IPS-NIHi7 (cell line): ENCODE data around the gene EHBP1L1.

ENCODE experiments used
- DNase-seq: peaks from one replicate; pipeline ENCODE4 v3.0.0; 2012; ENCODE audit warnings: mixed read lengths; ENCODE audit errors: extremely low spot score

Gene EHBP1L1

DNA sequence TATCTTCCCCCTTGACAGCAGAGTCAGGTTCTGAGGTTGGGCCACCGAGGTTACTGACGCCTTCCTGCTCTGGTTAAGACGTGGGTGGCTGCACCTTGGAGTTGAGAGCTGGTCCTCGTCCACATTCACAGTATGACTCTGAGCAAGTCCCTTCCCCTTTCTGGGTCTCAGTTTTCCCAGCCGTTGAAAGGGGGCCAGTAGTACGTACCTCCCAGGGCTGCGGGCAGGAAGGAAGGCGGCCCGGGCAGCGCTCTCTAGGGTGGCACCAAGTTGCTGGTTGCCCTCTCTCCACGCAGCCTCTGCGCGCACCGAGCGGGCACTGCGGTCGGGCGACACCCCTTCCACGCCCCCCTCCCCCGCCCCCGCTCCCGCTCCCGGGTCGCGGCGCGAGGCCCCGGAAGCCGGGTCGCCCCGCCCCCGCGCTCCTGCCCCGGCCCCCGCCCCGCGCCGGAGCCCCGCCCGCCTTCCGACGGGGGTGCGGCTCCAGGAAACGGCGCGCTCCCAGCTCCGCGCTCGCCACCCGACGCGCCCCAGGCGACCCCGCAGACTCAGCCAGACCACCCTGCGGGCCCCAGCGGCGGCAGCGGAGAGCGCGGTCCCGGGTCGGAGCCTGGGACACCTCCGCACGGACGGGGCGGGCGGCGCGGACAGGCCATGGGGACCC, at the start of gene EHBP1L1:
Gene EHBP1L1 (plus strand): TSS at position 486 of the 664 bp plus-strand sequence. CDS start 250 bp downstream, outside the sequence.
- peak; percentile 70 for DNase-seq

- DNase-seq, result no peak
Measured at GRCh38 chr11:65526744-65527143, 49.1 kb upstream of the EHBP1L1 start.

GRCh38 chr11:65528819-65529350, 47.0 kb upstream of the EHBP1L1 start:
- no peak for DNase-seq

DNA sequence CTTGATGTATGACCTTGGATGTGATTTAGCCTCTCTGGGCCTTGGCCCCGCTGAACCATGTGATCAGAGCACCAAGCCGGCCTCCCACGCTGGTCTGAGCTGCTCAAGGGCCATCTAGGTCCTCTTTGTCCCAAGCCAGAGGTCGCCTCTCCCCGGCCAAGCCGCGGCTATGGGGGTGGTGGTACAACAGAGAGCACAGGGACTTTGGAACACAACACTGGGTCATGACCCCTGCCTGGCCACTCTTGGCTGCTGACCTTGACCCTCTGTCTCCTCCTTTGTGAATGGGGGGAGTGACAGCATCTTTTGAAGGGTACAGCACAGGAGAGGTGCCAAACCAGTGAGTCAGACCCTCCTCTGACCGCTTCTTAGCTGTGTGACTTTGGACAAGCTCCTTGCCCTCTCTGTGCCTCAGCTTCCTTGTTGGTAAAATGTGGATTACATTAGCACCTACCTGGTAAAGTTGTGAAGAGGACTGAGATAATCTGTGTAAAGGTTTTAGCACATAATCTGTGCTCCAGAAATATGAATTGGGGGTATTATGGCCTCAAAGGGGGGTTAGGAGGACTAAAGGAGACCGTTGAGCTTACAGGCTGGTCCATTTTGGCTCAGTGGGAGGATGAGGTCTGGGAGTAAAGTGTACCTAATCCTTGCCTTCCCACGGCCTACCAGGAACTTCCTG, 46.2 kb upstream of the EHBP1L1 start:
- no peak for DNase-seq

- DNase-seq, result peak; percentile 46
Measured at GRCh38 chr11:65530157-65530496, 45.7 kb upstream of the EHBP1L1 start.

DNA sequence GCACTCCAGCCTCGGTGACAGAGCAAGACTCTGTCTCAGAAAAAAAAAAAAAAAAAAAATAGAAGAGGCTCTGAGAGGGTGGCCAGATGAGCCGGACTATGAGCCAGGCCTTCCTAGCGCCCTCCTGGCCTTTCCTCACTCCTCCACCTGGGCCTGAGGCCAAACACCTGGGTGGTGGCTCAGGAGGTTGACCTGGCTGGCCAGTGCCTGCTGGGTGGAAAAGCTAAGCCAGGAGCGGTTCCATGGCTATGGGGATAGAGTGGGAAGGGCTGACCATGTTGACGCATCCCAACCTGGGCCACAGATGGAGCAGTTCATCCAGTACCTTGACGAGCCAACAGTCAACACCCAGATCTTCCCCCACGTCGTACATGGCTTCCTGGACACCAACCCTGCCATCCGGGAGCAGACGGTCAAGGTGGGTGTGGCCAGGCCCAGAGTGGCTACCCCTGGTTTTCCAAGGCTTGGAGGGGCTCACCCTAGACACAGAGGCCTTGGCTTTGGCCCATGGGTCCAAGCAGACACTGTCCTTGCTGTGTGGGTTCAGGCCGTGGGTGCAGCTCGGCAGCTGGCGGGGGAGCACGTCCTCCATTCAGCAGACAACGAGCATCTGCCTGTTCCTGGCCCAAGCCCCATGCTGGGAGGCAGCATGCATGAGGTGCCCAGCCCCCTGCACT, 43.3 kb upstream of the EHBP1L1 start:
- no peak for DNase-seq

GRCh38 chr11:65535102-65535501, 40.8 kb upstream of the EHBP1L1 start:
- DNase-seq, result no peak

- no peak for DNase-seq
Measured at GRCh38 chr11:65536412-65537295, 39.2 kb upstream of the EHBP1L1 start.

DNA sequence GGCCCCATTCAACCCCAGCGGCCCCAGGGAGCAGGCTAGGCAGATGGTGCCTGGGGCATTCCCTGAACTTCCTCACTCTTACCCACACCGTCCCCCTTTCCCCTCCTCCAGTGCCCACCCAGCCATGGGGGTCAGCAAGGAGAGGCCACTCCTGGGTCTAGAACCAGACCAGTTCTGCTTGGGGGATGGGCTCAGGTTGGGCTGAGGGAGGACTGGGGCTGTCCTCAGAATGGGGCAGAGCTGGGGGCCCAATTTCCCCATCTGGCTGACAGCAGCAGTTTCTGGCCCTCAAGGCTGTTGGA, 38.6 kb upstream of the EHBP1L1 start:
- DNase-seq, result no peak

DNA sequence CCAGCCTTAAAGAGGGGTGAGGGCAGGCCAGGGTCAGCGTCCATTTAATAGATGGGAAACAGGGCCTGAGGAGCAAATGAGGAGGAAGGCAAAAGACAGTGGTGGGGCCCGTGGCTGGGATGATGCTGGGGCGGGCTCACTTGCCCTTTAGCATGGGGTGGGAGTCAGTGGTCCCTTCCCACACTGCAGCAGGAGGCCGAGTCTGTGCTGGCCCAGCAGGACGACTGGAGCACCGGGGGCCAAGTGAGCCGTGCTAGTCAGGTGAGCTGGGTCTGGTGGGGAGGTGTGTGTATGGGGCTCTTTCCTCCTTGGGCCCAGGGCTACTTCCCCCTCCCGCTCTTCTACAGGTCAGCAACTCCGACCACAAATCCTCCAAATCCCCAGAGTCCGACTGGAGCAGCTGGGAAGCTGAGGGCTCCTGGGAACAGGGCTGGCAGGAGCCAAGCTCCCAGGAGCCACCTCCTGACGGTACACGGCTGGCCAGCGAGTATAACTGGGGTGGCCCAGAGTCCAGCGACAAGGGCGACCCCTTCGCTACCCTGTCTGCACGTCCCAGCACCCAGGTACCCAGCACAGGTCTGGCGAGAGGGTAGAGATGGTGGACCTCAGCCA, 38.1 kb upstream of the EHBP1L1 start:
- no peak for DNase-seq

GRCh38 chr11:65538232-65538914, 37.5 kb upstream of the EHBP1L1 start:
- no peak for DNase-seq

DNA sequence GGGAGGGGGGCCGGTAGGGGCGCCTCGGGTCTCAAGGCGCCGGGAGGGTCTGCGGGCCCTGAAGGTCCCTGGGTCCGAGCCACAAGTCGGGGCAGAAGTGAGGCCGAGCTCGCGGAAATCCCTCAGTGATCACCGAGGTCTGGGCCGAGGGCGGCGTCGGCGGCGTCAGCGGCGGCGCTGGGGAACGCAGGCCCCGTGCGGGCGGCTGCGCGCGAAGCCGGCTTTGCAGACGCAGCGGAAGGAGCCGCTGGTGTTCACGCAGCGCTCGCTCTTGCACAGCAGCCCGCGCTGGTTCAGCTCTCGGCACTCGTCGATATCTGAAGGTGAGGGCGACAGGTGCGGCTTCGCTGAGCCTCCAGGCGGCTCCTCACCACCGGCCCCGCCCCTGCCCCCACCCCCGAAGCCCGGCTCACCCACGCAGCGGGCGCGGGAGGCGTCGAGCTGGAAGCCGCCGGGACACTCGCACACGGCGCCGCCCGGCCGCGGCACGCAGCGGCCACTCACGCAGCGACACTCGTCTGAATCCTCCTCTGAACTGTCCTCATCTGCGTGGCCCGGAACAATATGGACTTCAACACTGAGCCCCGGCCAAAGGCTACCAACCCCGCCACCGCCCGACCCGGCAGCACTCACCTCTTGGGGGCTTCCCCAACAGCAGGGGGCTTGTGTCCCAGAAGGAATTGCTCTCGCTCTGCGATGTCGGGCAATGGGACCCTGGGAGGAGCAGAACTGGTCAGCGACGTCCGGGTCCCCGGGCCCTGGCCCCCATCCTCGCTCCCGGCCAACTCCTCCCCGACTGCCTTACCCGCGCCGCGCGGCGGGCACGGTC, 36.7 kb upstream of the EHBP1L1 start:
- DNase-seq, result peak; percentile 57

DNA sequence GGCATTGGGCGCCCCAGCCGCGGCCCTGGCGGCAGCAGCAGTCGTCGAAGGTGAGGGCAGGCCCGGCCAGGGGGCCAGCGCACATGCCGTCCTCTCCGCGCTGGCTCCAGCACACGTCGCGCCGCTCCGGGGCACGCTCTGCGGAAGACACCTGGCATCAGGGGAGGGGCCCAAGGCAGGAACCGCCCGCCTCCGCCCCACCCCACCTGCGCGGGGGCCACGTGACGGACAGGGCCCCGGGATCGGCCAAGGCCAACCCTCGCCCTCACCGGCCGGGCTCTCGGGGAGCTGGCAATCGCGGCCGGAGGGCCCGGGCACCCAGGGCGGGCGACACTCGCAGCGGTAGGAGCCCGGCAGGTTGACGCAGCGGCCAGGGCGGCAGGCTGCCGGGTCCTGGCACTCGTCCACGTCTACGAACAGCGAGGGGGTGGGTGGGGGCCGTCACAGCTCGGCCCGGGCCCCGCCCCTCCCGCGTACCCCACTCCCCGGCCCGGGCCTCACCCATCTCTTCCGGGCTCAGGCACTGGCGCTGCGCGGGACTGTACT, 36.0 kb upstream of the EHBP1L1 start:
- DNase-seq, result peak; percentile 75

- DNase-seq, result peak; percentile 98
Measured at GRCh38 chr11:65540290-65541092, 35.4 kb upstream of the EHBP1L1 start.

DNA sequence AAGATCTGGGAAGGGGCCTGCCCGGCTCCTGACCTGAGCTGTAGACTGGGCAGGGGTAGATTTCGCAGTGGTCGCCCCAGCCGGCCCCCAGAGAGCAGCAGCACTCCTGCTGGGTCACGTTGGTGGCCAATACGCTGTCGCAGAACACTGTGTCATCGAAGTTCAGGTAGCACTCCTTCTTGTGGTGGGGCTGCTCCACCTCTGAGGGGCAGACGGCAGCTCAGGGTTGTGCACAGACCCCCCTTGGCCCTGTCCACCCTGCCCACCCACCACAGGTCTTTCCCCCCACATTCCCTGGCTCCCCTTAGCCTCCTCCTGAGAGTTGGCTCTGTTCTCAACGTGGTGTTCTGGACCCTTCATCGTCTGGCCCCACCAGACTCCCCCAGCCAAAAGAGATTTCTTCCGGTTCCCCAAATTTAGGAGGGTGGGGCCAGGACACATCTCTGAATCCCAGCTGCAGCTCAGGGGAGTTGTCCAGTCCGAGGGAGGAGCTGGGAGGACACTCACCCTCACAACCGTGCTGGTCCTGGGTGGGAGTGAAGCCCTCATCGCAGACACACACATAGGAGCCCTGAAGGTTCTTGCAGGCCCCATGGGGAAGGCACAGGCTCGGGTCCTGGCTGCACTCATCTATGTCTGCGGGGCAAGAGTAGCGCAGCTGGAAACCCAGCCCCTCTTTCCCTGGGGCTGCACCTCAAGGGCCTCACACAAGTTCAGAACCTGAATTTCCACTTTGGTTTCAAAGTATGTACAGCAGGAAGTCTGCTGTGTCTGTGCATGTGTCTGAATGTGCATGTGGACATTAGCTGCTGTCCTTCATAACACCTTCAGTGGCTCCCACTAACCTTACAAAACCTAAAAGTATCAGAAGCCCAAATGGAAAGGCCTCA, 34.5 kb upstream of the EHBP1L1 start:
- no peak for DNase-seq

GRCh38 chr11:65542738-65543390, 33.0 kb upstream of the EHBP1L1 start:
- DNase-seq, result no peak

DNA sequence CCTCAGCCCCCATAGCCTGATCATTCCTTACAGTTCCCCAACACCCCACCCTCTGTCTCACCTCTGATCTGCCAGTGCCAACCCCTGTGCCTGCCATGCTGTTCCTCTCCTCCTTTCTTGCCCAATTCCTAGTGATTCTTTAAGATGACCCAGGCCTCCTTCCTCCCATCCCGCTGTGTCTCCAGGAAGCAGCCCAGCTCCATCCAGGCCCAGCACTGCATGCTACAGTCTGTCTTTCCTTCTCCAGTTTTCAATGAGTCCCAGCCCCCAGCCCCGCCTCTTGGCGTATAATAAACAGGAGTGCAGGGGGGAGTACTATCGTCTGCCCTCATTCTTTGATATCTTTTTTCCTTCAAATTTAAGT, 30.0 kb upstream of the EHBP1L1 start:
- DNase-seq, result no peak
